K562 (cell line): ENCODE measurements around the gene ZNF236. TPM values are rescaled to one million over a fixed set of nuclear protein-coding genes. Genes with fewer than 3 reads are reported as not detected.

Experiments used
- CREB3 ChIP-seq: fragments of 450-650 bp; conservative IDR thresholded peaks from 2 replicates; pipeline ENCODE4 v1.6.1; 2016; ENCODE audit warnings: missing genetic modification characterization, low read depth, mild to moderate bottlenecking, missing compliant biosample characterization, moderate library complexity
- HMGN3 ChIP-seq: IDR thresholded peaks from 2 replicates; pipeline ENCODE4 v1.6.1; 2011; ENCODE audit warnings: borderline replicate concordance, low read depth, mild to moderate bottlenecking, mixed read lengths, low read length; ENCODE audit not compliant: insufficient read length; ENCODE audit errors: extremely low read depth
- L3MBTL2 ChIP-seq: fragments of 450-650 bp; IDR thresholded peaks from 2 replicates; pipeline ENCODE4 v1.6.1; 2016; ENCODE audit warnings: mild to moderate bottlenecking, moderate library complexity
- PHTF2 ChIP-seq: fragments of 250-450 bp; sonication (Bioruptor Pico); IDR thresholded peaks from 2 replicates; pipeline ENCODE4 v1.5.0; 2021; ENCODE audit warnings: mild to moderate bottlenecking
- POLR2AphosphoS5 ChIP-seq: IDR thresholded peaks from 2 replicates; pipeline ENCODE4 v1.6.1; 2011; ENCODE audit warnings: mild to moderate bottlenecking, low read depth, low read length, moderate library complexity; ENCODE audit not compliant: control insufficient read depth, insufficient read depth
- POLR2H ChIP-seq: IDR thresholded peaks from 2 replicates; pipeline ENCODE4 v1.6.1; 2016; ENCODE audit warnings: missing genetic modification characterization, low read depth, mild to moderate bottlenecking, control low read depth, missing compliant biosample characterization, moderate library complexity
- RREB1 ChIP-seq: fragments of 250-450 bp; sonication (Bioruptor Pico); IDR thresholded peaks from 2 replicates; pipeline ENCODE4 v1.4.0; 2020
- polyA plus RNA-seq, 8 experiments: library from polyadenylated mRNA; depleted of rRNA in 4 of 8; stranded (reverse) in 5 of 8; unstranded in 3 of 8; fragments of >200 nt; fragmentation: Nextera tagmentation in 2 of 8; fragmentation: Illumina TruSeq in 1 of 8; extraction: Ambion mirVana in 2 of 8; extraction: Trizol in 1 of 8; gene quantifications; 2 replicates each; pipeline versions ENCODE4 v1.2.1 to v1.2.3, GENCODE V29; 2011 to 2014; ENCODE audit warnings: inconsistent platforms in 1 of 8, missing spikeins in 1 of 8
- total RNA-seq, 7 experiments: library from RNA; depleted of rRNA in 6 of 7; stranded (reverse); fragments of >200 nt in 6 of 7; fragmentation: Illumina TruSeq in 2 of 7; extraction: Trizol in 2 of 7; gene quantifications; 2 replicates each; pipeline versions ENCODE4 v1.2.1 to v1.2.3, GENCODE V29; 2011 to 2021; ENCODE audit warnings: low replicate concordance in 1 of 7

Gene ZNF236
- total and polyA plus RNA-seq, 9 of the 15 experiments (the other 6 are each of a cell fraction or from before 2014, with no cell fraction given): 0.35 to 8.7 (median 3.4) TPM

- TF ChIP-seq POLR2H (tag): peak; percentile 52; the same call in 1 of the 2 replicates
- TF ChIP-seq RREB1 (CRISPR knock-in tag): no peak
- no peak for TF ChIP-seq L3MBTL2
- no peak for TF ChIP-seq CREB3 (tag)
- TF ChIP-seq PHTF2 (CRISPR knock-in tag): no peak
- TF ChIP-seq HMGN3: peak; percentile 37
- TF ChIP-seq POLR2AphosphoS5: peak; percentile 55
Observed at GRCh38 chr18:76822506-76823160, at the start of gene ZNF236 (continued).
